ENCODE measurements around the gene MEGF8.

Gene MEGF8

DNA sequence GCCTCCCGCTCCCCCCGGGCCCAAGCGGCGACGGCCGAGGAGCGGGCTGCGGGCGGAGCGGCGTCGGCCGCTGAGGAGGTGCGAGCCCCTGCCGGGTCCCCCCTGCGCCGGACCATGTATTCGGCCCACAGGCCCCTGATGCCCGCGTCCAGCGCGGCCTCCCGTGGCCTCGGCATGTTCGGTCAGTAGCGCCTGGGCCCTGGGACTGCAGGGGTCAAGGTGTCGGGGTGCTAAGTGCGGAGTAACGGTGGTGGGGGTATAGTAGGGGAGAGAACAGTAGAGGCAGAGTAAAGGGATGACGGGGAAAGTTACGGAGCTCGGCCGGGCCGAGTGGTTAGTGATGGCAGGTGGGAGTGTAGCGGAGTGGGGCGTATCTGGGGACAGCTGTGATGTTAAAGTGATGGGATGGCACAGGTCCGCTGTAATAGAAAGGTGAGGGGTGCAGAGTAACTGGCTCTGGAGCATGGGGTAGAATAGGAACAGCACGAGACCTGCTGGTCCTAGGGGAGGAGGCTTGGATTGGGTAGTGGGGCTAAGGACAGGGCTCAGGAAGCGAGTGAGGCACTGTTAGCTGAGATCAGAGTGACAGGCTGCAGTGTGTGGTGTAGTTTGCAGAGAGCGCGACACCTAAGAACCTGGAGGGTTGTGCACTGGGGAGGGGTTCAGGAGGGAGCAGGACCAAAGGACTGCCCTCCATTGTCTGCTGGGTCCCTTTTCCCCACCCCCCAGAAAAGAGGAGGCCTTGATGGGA is 40.7 kb upstream of the MEGF8 start:
- H3K4me2 ChIP-seq, result peak overlapping the region; percentile 94 to 100 (median 97)
- H3K27ac ChIP-seq, result peak overlapping the region; percentile 53 to 95 (median 90); a peak in 21 of 22 replicates
- peaks cover 40 to 76% (median 57%) of the 10 kb centered on the region in 11 experiments for H4K20me1 ChIP-seq
- H3K36me3 ChIP-seq, result peaks cover 29 to 32% (median 31%) of the 10 kb centered on the region in 11 experiments
- TF ChIP-seq Cebpa-rat (IDR thresholded peaks at IDR 0.05), result no peak
- H3K4me1 ChIP-seq, result peaks cover 74 to 79% (median 78%) of the 10 kb centered on the region in 10 experiments
- H3K4me3 ChIP-seq, result peak overlapping the region; percentile 64 to 82 (median 74)
- H3K9me3 ChIP-seq (replicated peaks in 1 of 11), result no peaks in the 10 kb centered on the region
- H3K9ac ChIP-seq, result peak overlapping the region; percentile 83 to 91 (median 88)
- no peaks in the 10 kb centered on the region for H3K27me3 ChIP-seq

DNA sequence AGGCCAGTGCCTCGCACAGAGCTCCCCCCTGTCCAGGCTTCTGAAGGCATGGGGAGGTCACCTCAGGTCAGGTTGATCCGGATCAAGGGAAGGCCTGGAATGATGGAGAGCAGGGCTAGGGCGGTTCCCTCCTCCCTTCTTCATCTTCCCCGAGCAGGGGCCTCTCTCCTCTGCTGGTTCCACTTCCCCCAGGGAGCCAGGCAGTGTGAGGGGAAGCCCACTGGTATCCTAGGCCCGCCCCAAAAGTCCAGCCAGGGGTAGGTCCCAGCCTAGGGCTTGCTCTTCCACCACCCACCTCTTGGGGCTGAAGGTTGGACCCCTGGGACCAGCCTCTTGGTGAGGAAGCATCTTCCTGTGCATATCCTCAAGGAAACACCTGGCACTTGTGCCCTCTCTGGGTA is 39.9 kb upstream of the MEGF8 start:
- Histone ChIP-seq H3K4me1 (peaks cover 75 to 86% (median 85%) of the 10 kb centered on the region in 10 experiments), H3K4me3 (peak overlapping the region; percentile 64 to 82 (median 74)), H4K20me1 (peaks cover 48 to 84% (median 65%) of the 10 kb centered on the region in 11 experiments), H3K27me3 (no peaks in the 10 kb centered on the region), H3K9ac (peak overlapping the region; percentile 83 to 91 (median 88)), H3K4me2 (peak overlapping the region; percentile 94 to 100 (median 97)), H3K27ac (peak overlapping the region; percentile 22 to 95 (median 90); a peak in 21 of 22 replicates), H3K36me3 (peaks cover 37 to 40% (median 39%) of the 10 kb centered on the region in 11 experiments), H3K9me3 (replicated peaks in 1 of 11) (no peaks in the 10 kb centered on the region)
- TF ChIP-seq Cebpa-rat (IDR thresholded peaks at IDR 0.05), result no peak

- H3K27ac ChIP-seq, result peak overlapping the region; percentile 22 to 95 (median 90); a peak in 21 of 22 replicates
- peak overlapping the region; percentile 83 to 91 (median 88) for H3K9ac ChIP-seq
- H3K36me3 ChIP-seq, result peaks cover 39 to 44% (median 43%) of the 10 kb centered on the region in 11 experiments
- peak overlapping the region; percentile 64 to 82 (median 74) for H3K4me3 ChIP-seq
- peak overlapping the region; percentile 94 to 100 (median 97) for H3K4me2 ChIP-seq
- peaks cover 52 to 89% (median 69%) of the 10 kb centered on the region in 11 experiments for H4K20me1 ChIP-seq
- H3K4me1 ChIP-seq, result peaks cover 80 to 91% (median 89%) of the 10 kb centered on the region in 10 experiments
- H3K9me3 ChIP-seq (replicated peaks in 1 of 11), result no peaks in the 10 kb centered on the region
- H3K27me3 ChIP-seq, result no peaks in the 10 kb centered on the region
- no peak for TF ChIP-seq Cebpa-rat (IDR thresholded peaks at IDR 0.05)
These were observed 39.5 kb upstream of the MEGF8 start for GRCh38 chr19:42285988-42286348.

GRCh38 chr19:42286349-42287016 is 39.0 kb upstream of the MEGF8 start:
- peak overlapping the region; percentile 64 to 82 (median 74) for H3K4me3 ChIP-seq
- peak overlapping the region; percentile 83 to 91 (median 88) for H3K9ac ChIP-seq
- H4K20me1 ChIP-seq, result peaks cover 58 to 89% (median 72%) of the 10 kb centered on the region in 11 experiments
- peaks cover 44 to 49% (median 48%) of the 10 kb centered on the region in 11 experiments for H3K36me3 ChIP-seq
- no peak for TF ChIP-seq Cebpa-rat (IDR thresholded peaks at IDR 0.05)
- H3K9me3 ChIP-seq (replicated peaks in 1 of 11), result no peaks in the 10 kb centered on the region
- peak overlapping the region; percentile 22 to 95 (median 90); a peak in 21 of 22 replicates for H3K27ac ChIP-seq
- H3K4me1 ChIP-seq, result peaks cover 79 to 91% (median 88%) of the 10 kb centered on the region in 10 experiments
- H3K4me2 ChIP-seq, result peak overlapping the region; percentile 94 to 100 (median 97)
- no peaks in the 10 kb centered on the region for H3K27me3 ChIP-seq

DNA sequence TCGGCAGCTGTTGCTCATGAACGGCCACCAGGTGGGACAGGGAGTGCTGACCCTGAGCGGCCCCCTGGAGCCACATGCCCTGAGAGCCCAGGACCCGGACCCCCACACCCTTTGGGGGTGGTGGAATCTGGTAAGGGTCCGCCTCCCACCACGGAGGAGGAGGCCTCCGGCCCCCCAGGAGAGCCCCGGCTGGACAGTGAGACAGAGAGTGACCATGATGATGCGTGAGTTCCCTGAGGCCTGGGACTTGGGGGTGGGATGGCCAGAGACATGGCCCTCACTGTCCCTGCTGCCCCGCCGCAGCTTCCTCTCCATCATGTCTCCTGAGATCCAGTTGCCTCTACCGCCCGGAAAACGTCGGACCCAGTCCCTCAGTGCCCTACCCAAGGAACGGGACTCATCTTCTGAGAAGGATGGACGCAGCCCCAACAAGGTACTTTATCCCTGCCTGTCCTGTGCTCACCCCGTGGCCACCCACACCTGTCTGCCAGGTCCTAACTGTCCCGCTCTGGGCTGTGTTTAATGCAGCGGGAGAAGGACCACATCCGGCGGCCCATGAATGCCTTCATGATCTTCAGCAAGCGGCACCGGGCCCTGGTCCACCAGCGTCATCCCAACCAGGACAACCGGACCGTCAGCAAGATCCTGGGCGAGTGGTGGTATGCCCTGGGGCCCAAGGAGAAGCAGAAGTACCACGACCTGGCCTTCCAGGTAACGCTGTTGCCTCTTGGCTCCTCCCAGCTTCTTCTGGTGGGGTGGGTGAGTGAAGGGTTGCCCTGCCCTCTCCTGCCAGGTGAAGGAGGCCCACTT is 38.2 kb upstream of the MEGF8 start:
- peak overlapping the region in 10 of 11 experiments; percentile 20 to 95 (median 55); a peak in 17 of 22 replicates for H3K27ac ChIP-seq
- H3K4me2 ChIP-seq, result peak overlapping the region; percentile 94 to 100 (median 97)
- H4K20me1 ChIP-seq, result peaks cover 65 to 89% (median 76%) of the 10 kb centered on the region in 11 experiments
- peak overlapping the region; percentile 15 to 89 (median 59); a peak in 17 of 22 replicates for H3K9ac ChIP-seq
- H3K9me3 ChIP-seq (replicated peaks in 1 of 11), result no peaks in the 10 kb centered on the region
- H3K4me1 ChIP-seq, result peaks cover 72 to 86% (median 83%) of the 10 kb centered on the region in 10 experiments
- H3K36me3 ChIP-seq, result peaks cover 50 to 57% (median 56%) of the 10 kb centered on the region in 11 experiments
- no peaks in the 10 kb centered on the region for H3K27me3 ChIP-seq
- no peak for TF ChIP-seq Cebpa-rat (IDR thresholded peaks at IDR 0.05)
- peak overlapping the region in 7 of 10 experiments; percentile 23 to 82 (median 46); a peak in 10 of 20 replicates for H3K4me3 ChIP-seq

GRCh38 chr19:42287827-42288107 is 37.7 kb upstream of the MEGF8 start:
- Histone ChIP-seq H3K4me1 (peaks cover 66 to 80% (median 77%) of the 10 kb centered on the region in 10 experiments), H3K36me3 (peaks cover 56 to 62% (median 61%) of the 10 kb centered on the region in 11 experiments)

DNA sequence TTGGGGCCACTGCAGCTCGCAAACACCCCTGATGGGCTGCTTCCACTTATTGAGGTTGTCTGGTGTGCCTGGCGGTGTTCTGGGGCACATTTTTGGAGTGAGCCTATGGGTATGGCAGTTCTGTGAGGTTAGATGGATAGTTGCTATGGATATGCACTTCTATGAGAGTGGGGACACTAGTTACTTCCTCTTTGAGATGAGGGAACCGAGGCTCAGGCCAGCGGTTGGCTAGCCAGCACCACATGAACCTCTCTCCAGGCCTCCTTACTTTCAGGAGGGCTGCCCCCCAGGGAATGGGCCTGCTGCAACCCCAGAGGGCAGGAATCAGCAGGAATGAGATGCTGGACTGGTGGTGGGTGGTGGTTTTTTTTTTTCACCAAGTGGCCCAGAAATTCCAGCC is 37.0 kb upstream of the MEGF8 start:
- Histone ChIP-seq H3K4me3 (no peak overlapping the region), H3K36me3 (peaks cover 62 to 68% (median 67%) of the 10 kb centered on the region in 11 experiments), H3K4me1 (peaks cover 60 to 74% (median 71%) of the 10 kb centered on the region in 10 experiments), H3K27me3 (no peaks in the 10 kb centered on the region), H3K4me2 (peak overlapping the region in 8 of 11 experiments; percentile 8 to 100 (median 20); a peak in 10 of 22 replicates), H3K27ac (peak overlapping the region in 1 of 11 experiments; percentile 27; a peak in 1 of 22 replicates), H4K20me1 (peaks cover 68 to 92% (median 86%) of the 10 kb centered on the region in 11 experiments), H3K9ac (peak overlapping the region in 3 of 11 experiments; percentile 6 to 60 (median 26); a peak in 3 of 22 replicates), H3K9me3 (replicated peaks in 1 of 11) (no peaks in the 10 kb centered on the region)
- TF ChIP-seq Cebpa-rat (IDR thresholded peaks at IDR 0.05), result no peak

More at GRCh38 chr19:42287827-42288107, 37.7 kb upstream of the MEGF8 start:
- peak overlapping the region in 9 of 11 experiments; percentile 21 to 100 (median 95); a peak in 11 of 22 replicates for H3K4me2 ChIP-seq
- H4K20me1 ChIP-seq, result peaks cover 66 to 92% (median 82%) of the 10 kb centered on the region in 11 experiments
- no peak for TF ChIP-seq Cebpa-rat (IDR thresholded peaks at IDR 0.05)
- no peaks in the 10 kb centered on the region for H3K27me3 ChIP-seq
- peak overlapping the region in 1 of 11 experiments; percentile 27; a peak in 2 of 22 replicates for H3K27ac ChIP-seq
- no peaks in the 10 kb centered on the region for H3K9me3 ChIP-seq (replicated peaks in 1 of 11)
- H3K4me3 ChIP-seq, result 0 out of 20 replicates have a peak overlapping the region, but pooled peaks of 1 of the 10 experiments have one; percentile 5
- peak overlapping the region in 4 of 11 experiments; percentile 6 to 60 (median 57); a peak in 2 of 22 replicates for H3K9ac ChIP-seq
